Endothelial cell (in vitro differentiated cells): ENCODE data around the gene FEM1B. TPM values are rescaled to one million over a fixed set of nuclear protein-coding genes. Genes with fewer than 3 reads are reported as not detected.

Source experiments
- DNase-seq: peaks from one replicate; pipeline ENCODE4 v3.0.0; 2021; ENCODE audit warnings: low spot score
- H3K27ac Mint-ChIP-seq: one replicate; pipeline ENCODE4 v1.8.0; 2021; ENCODE audit warnings: mixed read lengths, inconsistent platforms; ENCODE audit not compliant: unreplicated experiment
- H3K27me3 Mint-ChIP-seq: one replicate; pipeline ENCODE4 v1.8.0; 2021; ENCODE audit warnings: mild to moderate bottlenecking, moderate library complexity, mixed read lengths, inconsistent platforms; ENCODE audit not compliant: unreplicated experiment
- H3K36me3 Mint-ChIP-seq: one replicate; pipeline ENCODE4 v1.8.0; 2021; ENCODE audit warnings: mild to moderate bottlenecking, low read depth, mixed read lengths, inconsistent platforms; ENCODE audit not compliant: unreplicated experiment
- H3K4me1 Mint-ChIP-seq: one replicate; pipeline ENCODE4 v1.8.0; 2021; ENCODE audit warnings: mild to moderate bottlenecking, mixed read lengths, inconsistent platforms; ENCODE audit not compliant: unreplicated experiment
- H3K4me3 Mint-ChIP-seq: one replicate; pipeline ENCODE4 v1.8.0; 2021; ENCODE audit warnings: mild to moderate bottlenecking, mixed read lengths, inconsistent platforms; ENCODE audit not compliant: unreplicated experiment
- H3K9me3 Mint-ChIP-seq: one replicate; pipeline ENCODE4 v1.8.0; 2021; ENCODE audit warnings: mixed read lengths, inconsistent platforms; ENCODE audit not compliant: unreplicated experiment
- total RNA-seq: library from RNA; stranded (reverse); fragmentation: NEBNext Ultra II Directional; extraction: Animal tissue kit (Norgen Biotek cat#: 25700); gene quantifications from one replicate; pipeline ENCODE4 v1.2.1, GENCODE V29; 2021; ENCODE audit not compliant: unreplicated experiment
- TF ChIP-seq, protein P1 (sequence below): fragments of 200-600 bp; sonication (generic); IDR thresholded peaks from one replicate; pipeline ENCODE4 v1.5.0; 2021; ENCODE audit warnings: antibody characterized with exemption; ENCODE audit not compliant: unreplicated experiment

Gene FEM1B
- total RNA-seq, 1 donor from 2014 or later: 47.8 TPM

DNA sequence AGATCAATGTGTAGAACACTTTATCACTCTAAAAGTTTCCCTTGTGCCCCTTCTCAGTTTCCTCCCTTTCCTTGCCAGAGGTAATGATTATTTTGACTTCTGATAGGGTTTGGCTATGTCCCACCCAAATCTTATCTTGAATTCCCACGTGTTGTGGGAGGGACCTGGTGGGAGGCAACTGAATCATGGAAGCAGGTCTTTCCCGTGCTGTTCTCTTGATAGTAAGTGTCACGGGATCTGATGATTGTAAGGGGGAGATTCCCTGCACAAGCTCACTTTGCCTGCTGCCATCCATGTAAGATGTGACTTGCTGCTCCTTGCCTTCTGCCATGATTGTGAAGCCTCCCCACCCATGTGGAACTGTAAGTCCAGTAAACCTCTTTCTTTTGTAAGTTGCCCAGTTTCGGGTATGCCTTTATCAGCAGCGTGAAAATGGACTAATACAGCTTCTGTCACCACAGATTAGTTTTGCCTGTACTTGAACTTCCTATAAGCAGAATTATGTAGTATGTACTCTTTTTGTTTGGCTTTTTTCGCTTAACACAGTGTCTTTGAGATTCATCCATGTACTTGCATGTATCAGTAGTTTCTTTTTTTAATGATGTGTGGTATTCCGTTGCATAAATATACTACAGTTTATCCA lies 7.2 kb downstream of the FEM1B start:
- Mint-ChIP-seq H3K27ac (no peak overlapping the region), H3K27me3 (no peaks in the 10 kb centered on the region), H3K4me3 (peak overlapping the region; percentile 43), H3K9me3 (no peaks in the 10 kb centered on the region), H3K36me3 (peaks cover 13% of the 10 kb centered on the region), H3K4me1 (peaks cover 25% of the 10 kb centered on the region)
- DNase-seq: no peak
- TF ChIP-seq, protein P1, sequence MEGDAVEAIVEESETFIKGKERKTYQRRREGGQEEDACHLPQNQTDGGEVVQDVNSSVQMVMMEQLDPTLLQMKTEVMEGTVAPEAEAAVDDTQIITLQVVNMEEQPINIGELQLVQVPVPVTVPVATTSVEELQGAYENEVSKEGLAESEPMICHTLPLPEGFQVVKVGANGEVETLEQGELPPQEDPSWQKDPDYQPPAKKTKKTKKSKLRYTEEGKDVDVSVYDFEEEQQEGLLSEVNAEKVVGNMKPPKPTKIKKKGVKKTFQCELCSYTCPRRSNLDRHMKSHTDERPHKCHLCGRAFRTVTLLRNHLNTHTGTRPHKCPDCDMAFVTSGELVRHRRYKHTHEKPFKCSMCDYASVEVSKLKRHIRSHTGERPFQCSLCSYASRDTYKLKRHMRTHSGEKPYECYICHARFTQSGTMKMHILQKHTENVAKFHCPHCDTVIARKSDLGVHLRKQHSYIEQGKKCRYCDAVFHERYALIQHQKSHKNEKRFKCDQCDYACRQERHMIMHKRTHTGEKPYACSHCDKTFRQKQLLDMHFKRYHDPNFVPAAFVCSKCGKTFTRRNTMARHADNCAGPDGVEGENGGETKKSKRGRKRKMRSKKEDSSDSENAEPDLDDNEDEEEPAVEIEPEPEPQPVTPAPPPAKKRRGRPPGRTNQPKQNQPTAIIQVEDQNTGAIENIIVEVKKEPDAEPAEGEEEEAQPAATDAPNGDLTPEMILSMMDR: no peak

DNA sequence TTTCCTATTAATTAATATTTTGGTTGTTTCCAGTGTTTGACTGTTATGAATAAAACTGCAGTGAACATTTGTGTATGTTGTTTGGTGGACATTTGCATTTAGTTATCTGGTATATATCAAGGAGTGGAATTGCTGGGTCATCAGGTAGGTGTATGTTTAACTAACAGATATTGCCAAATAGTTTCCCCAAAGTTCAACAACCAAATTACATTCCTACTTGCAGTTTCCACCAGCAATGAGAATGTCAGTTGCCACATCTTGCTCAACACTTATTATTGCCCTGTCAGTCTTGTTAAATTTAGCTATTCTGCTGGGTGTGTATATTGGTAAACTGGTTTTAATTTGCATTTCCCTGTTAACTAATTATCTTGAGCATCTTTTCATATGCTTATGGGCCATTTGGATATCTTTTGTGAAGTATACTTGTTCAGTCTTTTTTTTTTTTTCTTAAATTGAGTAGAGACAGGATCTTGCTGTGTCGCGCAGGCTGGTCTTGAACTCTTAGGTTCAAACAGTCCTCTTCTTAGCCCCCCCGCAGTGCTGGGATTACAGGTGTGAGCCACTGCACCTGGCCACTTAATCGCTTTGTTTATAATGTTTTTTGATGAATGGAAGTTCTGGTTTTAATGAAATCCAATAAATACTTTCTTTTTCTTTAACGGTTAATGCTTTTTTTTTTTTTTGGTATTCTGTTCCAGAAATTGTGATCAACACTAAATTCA lies 7.9 kb downstream of the FEM1B start:
- TF ChIP-seq, protein P1: no peak
- H3K27ac Mint-ChIP-seq: no peak overlapping the region
- no peak overlapping the region for H3K4me3 Mint-ChIP-seq
- H3K27me3 Mint-ChIP-seq: no peaks in the 10 kb centered on the region
- peaks cover 16% of the 10 kb centered on the region for H3K36me3 Mint-ChIP-seq
- H3K9me3 Mint-ChIP-seq: no peaks in the 10 kb centered on the region
- H3K4me1 Mint-ChIP-seq: peaks cover 19% of the 10 kb centered on the region
- no peak for DNase-seq

DNA sequence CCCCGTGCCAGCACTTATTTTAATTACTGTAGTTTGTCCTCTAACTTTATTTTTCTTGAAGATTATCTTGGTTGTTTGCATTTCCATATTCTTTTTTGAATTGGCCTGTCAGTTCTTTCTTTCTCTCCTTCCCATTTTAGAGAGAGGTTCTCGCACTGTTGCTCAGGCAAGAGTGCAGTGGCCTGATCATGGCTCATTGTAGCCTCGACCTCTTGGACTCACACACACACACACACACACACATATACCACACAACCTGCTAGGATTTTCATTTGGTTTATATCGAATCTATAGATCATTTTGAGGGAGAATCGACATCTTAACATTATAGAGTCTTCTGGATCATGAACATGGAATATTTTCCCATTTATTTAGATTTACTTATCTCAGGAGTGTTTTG lies 8.7 kb downstream of the FEM1B start:
- Mint-ChIP-seq H3K4me3 (no peak overlapping the region), H3K36me3 (peaks cover 20% of the 10 kb centered on the region), H3K27ac (no peak overlapping the region), H3K4me1 (peaks cover 14% of the 10 kb centered on the region), H3K27me3 (no peaks in the 10 kb centered on the region), H3K9me3 (no peaks in the 10 kb centered on the region)
- DNase-seq: no peak
- TF ChIP-seq, protein P1: no peak

DNA sequence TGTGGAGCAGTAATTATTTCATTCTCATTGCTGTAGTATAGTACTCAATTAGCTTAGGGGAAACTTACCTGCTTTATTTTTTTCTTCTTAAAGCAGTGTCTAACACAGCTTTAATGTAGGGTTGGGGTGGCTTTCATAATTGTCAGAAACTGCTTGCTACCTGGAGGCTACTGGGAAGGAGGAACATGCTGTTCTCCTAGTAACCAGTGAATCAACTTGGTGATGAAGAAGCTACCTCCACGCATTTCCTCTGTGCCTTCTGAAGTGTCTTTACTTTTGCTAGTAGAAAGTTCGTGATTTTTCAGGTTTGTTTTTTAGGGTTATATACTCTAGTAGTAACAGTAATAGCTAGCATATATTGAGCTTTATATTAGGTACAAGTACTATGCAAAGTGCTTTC lies 11.5 kb downstream of the FEM1B start:
- TF ChIP-seq, protein P1: no peak
- peaks cover 7% of the 10 kb centered on the region for H3K4me1 Mint-ChIP-seq

DNA sequence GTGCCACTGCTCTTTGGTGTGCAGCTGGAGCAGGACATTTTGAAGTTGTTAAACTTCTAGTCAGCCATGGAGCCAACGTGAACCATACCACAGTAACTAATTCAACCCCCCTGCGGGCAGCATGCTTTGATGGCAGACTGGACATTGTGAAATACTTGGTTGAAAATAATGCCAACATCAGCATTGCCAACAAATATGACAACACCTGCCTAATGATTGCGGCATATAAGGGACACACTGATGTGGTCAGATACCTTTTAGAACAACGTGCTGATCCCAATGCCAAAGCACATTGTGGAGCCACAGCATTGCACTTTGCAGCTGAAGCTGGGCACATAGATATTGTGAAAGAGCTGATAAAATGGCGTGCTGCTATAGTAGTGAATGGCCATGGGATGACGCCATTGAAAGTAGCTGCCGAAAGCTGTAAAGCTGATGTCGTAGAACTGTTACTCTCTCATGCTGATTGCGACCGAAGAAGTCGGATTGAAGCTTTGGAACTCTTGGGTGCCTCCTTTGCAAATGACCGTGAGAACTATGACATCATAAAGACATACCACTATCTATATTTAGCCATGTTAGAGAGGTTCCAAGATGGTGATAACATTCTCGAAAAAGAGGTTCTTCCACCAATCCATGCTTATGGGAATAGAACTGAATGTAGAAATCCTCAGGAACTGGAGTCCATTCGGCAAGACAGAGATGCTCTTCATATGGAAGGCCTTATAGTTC lies 12.2 kb downstream of the FEM1B start:
- TF ChIP-seq, protein P1: no peak
- Mint-ChIP-seq H3K4me1 (peaks cover 7% of the 10 kb centered on the region), H3K36me3 (peaks cover 19% of the 10 kb centered on the region), H3K9me3 (no peaks in the 10 kb centered on the region), H3K27me3 (no peaks in the 10 kb centered on the region), H3K4me3 (no peak overlapping the region), H3K27ac (no peak overlapping the region)
- DNase-seq: no peak

More for the DNA sequence above, 11.5 kb downstream of the FEM1B start:
- no peak overlapping the region for H3K27ac Mint-ChIP-seq
- H3K36me3 Mint-ChIP-seq: peaks cover 23% of the 10 kb centered on the region
- no peak for DNase-seq
- no peaks in the 10 kb centered on the region for H3K9me3 Mint-ChIP-seq
- H3K4me3 Mint-ChIP-seq: no peak overlapping the region
- H3K27me3 Mint-ChIP-seq: no peaks in the 10 kb centered on the region
